SW 1271 (cell line): Measurements from ENCODE around the gene LRRC17.
"Not testable (repeated sequence)": the region's sequence is repeated elsewhere in the genome, so short reads cannot be mapped to it uniquely, and the experiment has no call there.

Source experiments
- DNase-seq, 2 experiments: peaks; one replicate each; lab custom pipeline; 2025; lab: John Stamatoyannopoulos, UW

Gene LRRC17

DNA sequence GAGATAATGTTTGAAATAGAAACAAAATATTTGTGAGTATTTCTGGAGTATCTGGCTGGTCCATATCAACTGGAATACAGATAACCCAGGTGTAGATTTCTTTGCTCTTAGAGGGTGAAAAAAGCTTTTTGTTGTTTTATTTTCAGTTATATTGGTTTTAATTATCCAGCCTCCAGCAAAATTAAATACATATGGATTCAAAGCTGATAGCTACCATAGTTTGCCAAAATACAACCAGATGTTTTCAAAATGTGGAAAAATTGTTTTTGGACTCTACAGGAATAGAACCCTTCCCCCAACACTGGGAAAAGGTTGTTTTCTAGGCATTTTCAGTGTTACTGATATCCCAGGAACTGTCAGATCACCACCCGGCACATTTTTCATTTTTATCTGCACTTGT lies 30.1 kb downstream of the LRRC17 start:
- DNase-seq, result no peak

- no peak for DNase-seq
Observed at GRCh38 chr7:102943423-102944169, 30.8 kb downstream of the LRRC17 start.

DNA sequence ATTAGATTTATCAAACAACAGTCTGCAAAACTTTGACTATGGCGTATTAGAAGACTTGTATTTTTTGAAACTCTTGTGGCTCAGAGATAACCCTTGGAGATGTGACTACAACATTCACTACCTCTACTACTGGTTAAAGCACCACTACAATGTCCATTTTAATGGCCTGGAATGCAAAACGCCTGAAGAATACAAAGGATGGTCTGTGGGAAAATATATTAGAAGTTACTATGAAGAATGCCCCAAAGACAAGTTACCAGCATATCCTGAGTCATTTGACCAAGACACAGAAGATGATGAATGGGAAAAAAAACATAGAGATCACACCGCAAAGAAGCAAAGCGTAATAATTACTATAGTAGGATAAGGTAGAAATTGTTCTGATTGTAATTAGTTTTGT lies 31.4 kb downstream of the LRRC17 start:
- no peak for DNase-seq

DNA sequence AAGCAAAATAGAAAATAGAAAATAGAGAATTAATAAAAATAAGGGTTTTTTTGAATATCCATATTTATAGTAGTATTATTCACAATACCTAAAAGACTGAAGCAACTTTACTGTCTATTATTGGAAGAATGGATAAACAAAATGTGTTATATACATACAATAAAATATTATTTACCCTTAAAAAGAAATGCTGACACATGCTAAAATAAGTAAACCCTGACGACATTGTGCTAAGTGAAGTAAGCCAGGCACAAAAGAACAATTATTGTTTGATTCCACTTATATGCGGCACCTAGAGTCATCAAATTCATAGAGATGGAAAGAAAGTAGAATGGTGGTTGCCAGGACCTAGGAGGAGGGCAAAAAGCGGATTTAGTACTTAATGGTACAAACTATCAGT lies 39.0 kb downstream of the LRRC17 start:
- DNase-seq, result no peak

GRCh38 chr7:102953406-102953805 lies 40.6 kb downstream of the LRRC17 start:
- no peak for DNase-seq

- not testable (repeated sequence) for DNase-seq
Observed at GRCh38 chr7:102954359-102954758, 41.6 kb downstream of the LRRC17 start.

DNA sequence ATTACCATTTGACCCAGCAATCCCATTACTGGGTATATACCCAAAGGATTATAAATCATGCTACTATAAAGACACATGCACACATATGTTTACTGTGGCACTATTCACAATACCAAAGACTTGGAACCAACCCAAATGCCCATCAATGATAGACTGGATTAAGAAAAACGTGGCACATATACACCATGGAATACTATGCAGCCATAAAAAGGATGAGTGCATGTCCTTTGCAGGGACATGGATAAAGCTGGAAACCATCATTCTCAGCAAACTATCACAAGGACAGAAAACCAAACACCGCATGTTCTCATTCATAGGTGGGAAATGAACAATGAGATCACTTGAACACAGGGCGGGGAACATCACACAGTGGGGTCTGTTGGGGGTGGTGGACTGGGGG lies 45.2 kb downstream of the LRRC17 start:
- DNase-seq, result not testable (repeated sequence)

DNA sequence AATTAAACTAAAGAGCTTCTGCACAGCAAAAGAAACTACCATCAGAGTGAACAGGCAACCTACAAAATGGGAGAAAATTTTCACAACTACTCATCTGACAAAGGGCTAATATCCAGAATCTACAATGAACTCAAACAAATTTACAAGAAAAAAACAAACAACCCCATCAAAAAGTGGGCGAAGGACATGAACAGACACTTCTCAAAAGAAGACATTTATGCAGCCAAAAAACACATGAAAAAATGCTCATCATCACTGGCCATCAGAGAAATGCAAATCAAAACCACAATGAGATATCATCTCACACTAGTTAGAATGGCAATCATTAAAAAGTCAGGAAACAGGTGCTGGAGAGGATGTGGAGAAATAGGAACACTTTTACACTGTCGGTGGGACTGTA lies 49.2 kb downstream of the LRRC17 start:
- not testable (repeated sequence) for DNase-seq

GRCh38 chr7:102966465-102966864 lies 53.7 kb downstream of the LRRC17 start:
- DNase-seq, result no peak

- DNase-seq, result no peak
Observed at GRCh38 chr7:102967798-102968197, 55.0 kb downstream of the LRRC17 start.

GRCh38 chr7:102973096-102973802 lies 60.4 kb downstream of the LRRC17 start:
- DNase-seq, result no peak

- no peak for DNase-seq
Observed at GRCh38 chr7:102974366-102975236, 61.8 kb downstream of the LRRC17 start.

- DNase-seq, result no peak
Observed at GRCh38 chr7:102975854-102976253, 63.1 kb downstream of the LRRC17 start.

GRCh38 chr7:102976493-102976892 lies 63.7 kb downstream of the LRRC17 start:
- no peak for DNase-seq

DNA sequence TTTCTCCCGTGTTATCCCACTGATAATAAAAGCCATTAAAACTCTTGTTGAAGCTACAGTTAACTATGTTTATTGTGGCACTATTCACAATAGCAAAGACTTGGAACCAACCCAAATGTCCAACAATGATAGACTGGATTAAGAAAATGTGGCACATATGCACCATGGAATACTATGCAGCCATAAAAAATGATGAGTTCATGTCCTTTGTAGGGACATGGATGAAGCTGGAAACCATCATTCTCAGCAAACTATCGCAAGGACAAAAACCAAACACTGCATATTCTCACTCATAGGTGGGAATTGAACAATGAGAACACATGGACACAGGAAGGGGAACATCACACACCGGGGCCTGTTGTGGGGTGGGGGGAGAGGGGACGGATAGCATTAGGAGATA lies 64.8 kb downstream of the LRRC17 start:
- DNase-seq, result not testable (repeated sequence)

DNA sequence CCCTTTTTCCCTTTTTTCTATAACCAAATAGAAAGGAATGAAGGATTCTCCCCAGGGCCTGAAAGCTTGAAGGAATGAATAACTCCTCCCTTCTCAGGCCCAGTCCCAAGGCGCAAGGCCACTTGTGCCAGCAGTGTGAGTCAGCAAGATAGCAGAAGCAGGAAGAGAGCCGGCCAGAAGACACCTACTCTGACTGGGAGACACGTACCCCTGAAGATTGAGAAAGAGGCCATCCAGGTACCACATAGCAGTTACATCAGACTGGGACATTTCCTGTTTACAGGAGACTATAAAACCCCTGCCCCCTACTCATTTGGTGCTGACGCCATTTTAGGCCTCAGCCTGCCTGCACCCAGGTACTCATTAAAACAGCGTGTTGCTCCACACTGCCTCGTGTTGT lies 65.5 kb downstream of the LRRC17 start:
- peak in 1 of 2 experiments; percentile 36 for DNase-seq

DNA sequence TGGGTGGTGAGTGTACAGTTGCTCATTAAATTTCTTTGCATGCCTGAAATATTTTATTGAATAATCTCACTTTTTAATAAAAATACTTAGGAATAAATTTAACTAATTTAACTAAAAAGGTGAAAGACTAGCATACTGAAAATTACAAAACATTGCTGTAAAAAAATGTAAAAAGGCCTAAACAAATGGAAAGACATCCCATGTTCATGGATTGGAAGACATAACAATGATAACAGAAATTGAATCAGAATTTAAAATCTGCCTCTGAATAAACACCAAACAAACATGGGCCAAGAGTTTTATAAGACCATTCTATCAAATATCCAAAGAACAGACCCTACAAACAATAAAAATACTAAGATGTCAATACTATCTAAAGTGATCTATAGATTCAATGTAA lies 66.9 kb downstream of the LRRC17 start:
- DNase-seq, result no peak

DNA sequence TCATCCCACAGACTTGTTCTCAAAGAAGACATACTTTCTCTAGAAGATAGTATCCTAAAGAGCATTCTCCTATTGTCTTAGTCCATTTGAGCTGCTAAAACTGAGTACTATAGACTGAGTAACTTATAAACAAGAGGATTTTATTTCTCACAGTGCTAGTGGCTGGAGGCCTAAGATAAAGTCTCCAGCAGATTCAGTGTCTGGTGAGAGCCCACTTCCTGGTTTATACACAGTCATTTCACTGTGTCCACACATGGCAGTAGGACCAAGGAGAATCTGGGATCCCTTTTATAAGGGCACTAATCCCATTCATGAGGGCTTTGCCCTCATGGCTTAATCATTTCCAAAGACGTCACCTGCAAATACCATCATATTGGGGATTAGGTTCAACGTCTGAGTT lies 68.7 kb downstream of the LRRC17 start:
- DNase-seq, result no peak

DNA sequence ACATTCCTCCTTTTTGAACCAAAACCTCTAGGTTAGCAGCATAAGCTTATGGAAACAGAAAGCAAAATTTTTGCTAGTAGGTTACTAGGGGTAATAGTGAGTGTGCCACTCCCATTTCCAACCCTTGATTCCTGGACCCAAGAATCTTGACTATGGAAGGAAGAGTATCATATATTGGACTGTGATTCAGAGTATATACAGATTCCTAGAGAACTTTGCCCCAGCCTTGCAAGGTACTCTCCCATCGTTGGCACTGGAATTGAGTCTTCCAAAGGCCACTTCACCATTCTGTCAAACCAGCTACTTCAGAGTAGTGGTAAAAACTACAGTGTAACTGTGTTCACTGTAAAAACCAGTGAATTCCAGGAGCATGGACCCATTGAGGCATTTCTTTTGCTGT lies 69.4 kb downstream of the LRRC17 start:
- no peak for DNase-seq

- no peak for DNase-seq
Observed at GRCh38 chr7:102983602-102984001, 70.8 kb downstream of the LRRC17 start.

- DNase-seq, result no peak
Observed at GRCh38 chr7:102985176-102985783, 72.5 kb downstream of the LRRC17 start.

GRCh38 chr7:102988088-102988487 lies 75.3 kb downstream of the LRRC17 start:
- no peak for DNase-seq
